CD4-positive, alpha-beta T cell treated with Interferon gamma for 1 hour (primary cell): Measurements from ENCODE around the gene SMARCC1.

Experiments
- DNase-seq: peaks from one replicate; pipeline ENCODE4 v3.0.0-alpha.2; 2020

The SMARCC1 gene

GRCh38 chr3:47628426-47628825 is 153.3 kb downstream of the SMARCC1 start:
- no peak for DNase-seq

GRCh38 chr3:47622671-47623461 is 158.8 kb downstream of the SMARCC1 start:
- DNase-seq = no peak

DNA sequence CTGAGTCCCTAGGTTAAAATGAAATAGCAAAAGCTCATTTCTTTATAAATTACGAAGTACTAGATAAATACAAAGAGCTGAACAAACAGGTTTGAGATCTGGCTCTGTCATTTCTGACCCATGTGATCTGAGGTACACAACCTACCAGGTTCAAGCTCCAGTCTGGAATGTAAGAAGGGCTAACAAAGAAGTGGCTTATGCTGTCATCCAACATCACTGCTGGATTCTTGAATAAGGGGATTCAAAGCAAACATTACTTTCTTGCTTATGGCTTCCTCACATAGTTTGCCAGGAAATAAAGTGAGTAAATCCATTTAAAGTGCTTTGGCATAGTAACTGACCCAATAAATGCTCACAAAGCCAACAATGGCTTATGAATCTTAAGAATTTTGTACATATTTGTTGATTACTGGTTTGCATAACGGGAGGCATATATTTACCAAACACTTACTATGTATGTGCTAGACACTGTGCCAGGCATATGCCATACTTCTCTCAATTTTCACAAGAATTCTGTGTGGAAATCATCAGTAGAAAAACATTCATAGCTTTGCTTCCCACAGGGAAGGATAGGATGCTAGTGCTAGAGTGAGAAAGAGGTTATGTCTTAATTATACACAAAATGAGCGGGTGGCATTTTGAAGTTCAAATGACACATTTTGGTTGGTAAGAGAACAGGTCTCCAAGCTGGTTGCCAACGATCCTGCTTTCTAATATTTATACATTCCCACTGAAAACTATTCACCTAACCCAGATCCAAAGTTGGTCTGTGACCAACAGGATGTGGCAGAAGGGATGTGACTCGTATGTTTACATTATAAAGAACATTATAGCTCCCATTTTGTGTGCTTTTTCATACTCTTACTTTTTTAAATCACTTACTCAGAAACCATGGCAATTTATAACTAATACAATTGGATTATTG is 164.3 kb downstream of the SMARCC1 start:
- no peak for DNase-seq

GRCh38 chr3:47614788-47615187 is 166.9 kb downstream of the SMARCC1 start:
- no peak for DNase-seq

DNA sequence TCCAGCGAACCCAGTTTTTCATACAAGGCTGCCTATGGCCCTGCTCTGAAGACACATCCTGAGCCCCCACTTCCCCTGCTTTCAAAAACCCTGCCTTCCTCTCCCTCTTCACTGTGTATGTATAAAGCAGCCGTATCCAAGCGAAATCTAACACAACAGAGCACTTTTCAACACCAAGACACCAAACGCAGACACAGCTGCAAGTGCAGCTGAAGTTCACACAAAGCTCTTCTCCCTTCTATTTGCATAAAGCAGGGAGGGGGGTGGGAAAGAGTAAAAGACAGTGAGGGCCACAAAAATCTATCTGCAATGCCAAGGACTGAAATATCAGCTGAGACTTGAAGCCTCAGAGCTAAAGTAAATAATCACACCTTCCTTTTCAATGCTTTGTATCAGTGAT is 168.0 kb downstream of the SMARCC1 start:
- no peak for DNase-seq

GRCh38 chr3:47612879-47613278 is 168.8 kb downstream of the SMARCC1 start:
- no peak for DNase-seq

GRCh38 chr3:47612178-47612577 is 169.5 kb downstream of the SMARCC1 start:
- no peak for DNase-seq

GRCh38 chr3:47611576-47611975 is 170.1 kb downstream of the SMARCC1 start:
- no peak for DNase-seq

- DNase-seq = no peak
Observed at GRCh38 chr3:47610583-47610982, 171.1 kb downstream of the SMARCC1 start.

- no peak for DNase-seq
Observed at GRCh38 chr3:47607335-47607734, 174.4 kb downstream of the SMARCC1 start.

DNA sequence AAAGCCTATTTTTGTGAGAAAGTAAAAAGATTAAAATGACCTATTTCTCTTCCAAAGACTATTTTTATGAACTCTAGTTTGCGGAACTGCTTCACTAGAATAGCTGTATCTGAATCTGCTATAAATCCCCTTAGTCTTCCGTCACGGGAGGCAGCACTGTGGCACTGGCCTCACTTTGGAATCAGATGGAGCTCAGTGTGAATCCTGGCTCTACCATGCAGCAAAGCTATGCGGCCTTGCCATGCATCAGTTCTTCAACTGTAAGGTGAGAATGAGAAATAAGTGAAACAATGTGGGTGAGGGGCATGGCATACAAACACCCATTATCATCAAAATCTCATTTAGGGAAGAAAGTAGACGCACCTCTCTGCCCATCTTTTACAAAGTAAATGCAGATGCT is 175.5 kb downstream of the SMARCC1 start:
- no peak for DNase-seq

- DNase-seq = no peak
Observed at GRCh38 chr3:47605652-47606051, 176.0 kb downstream of the SMARCC1 start.

- DNase-seq = no peak
Observed at GRCh38 chr3:47604145-47604544, 177.5 kb downstream of the SMARCC1 start.

GRCh38 chr3:47603332-47603731 is 178.4 kb downstream of the SMARCC1 start:
- no peak for DNase-seq

DNA sequence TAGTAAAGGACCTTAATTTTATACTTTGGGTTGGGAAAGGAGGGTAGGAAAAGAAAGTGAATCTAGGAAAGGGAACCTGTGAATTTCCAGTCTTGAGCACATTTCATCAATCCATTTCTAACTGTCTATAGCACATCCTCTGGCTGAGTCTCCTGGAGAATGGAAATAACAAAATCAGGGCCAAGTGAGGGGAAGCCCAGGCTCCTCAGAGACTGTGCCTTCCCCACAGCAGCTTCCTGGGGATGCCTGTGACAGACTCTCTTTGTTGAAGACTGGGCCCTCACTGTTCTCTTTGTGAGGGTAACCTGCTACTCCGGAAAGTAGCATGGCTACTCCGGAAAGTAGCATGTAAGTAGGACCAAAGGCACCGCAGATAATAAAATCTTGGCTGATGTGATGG is 180.4 kb downstream of the SMARCC1 start:
- no peak for DNase-seq

GRCh38 chr3:47594792-47595191 is 186.9 kb downstream of the SMARCC1 start:
- DNase-seq = no peak

GRCh38 chr3:47592066-47592795 is 189.5 kb downstream of the SMARCC1 start:
- no peak for DNase-seq

- no peak for DNase-seq
Observed at GRCh38 chr3:47590216-47590615, 191.5 kb downstream of the SMARCC1 start.

GRCh38 chr3:47588587-47588986 is 193.1 kb downstream of the SMARCC1 start:
- DNase-seq = no peak

DNA sequence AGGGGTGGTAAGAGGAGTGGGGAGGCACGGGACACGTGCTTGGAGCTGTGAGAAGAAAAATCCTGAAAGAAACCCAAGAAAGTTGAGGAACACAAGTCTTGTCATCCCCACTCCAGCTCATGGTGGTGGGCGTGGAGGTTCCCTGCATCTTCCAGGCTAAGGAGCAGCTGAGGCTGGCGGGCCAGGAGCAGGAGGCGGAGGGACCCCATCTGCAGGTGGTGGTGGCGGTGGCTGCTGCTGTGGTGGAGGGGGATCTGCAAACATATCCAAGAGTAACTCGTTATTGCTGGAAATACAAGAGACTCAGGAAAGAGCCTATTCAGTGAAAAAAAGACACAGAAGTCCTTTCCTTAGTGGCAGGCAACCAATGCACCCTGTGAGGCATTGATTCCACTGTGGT is 193.6 kb downstream of the SMARCC1 start:
- no peak for DNase-seq

GRCh38 chr3:47586746-47587145 is 194.9 kb downstream of the SMARCC1 start:
- DNase-seq = no peak

DNA sequence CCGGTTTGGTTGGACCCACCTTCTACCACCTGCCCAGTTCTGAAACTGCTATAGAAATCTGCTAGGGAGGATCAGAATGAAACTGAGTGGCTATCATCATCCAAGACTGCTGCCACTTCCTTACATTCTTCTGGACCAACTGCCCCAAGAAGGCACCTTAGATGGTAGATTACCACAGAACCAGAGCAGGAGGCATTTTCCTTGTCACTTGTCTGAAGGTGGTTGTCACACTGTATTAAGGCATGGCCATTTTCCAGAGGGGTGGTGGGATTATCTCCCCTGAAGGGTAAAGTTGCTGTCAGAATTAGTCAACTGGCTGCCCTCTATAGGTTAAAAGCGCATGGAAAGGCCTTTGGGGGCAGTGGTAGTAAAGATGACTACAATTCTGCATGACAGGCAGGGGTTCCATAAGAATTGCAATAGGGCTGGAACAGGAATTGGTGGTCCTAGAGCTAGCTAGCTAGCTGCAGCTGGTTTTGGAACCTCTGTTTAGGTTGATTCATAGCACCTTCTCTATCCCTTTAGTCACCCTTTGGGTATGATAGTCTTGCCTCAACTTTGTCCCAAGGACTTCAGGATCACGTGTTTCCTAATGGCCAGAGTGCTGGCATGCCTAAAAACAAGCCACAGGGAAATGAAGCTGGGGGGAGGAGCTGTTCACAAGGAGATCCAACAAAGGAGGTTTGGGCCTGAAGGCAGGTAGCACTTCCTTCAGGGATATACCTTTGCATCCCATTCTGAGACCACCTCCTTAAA is 198.2 kb downstream of the SMARCC1 start:
- DNase-seq = no peak

DNA sequence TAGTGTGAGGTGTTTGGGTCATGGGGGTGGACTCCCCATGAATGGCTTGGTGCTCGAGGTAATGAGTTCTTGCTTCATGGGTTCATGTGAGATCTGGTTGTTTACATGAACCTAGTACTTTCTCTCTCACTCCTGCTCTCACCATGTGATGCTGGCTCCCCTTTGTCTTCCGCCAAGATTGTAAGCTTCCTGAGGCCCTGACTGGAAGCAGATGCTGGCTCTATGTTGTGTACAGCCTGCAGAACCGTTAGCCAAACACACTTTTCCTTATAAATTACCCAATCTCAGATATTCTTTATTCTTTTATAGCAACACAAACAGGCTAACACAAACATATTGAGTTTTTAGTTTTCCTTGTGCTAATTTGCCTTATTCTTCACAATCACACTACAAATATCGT is 199.9 kb downstream of the SMARCC1 start:
- no peak for DNase-seq
